Trophoblast cell (in vitro differentiated cells and primary cell): ENCODE measurements around the gene SPATA18.

Source experiments
- DNase-seq, 2 donors: peaks; one replicate each; pipeline ENCODE4 v3.0.0-alpha.2; 2016
- H2AFZ ChIP-seq: 2 replicates; pipeline ENCODE4 v1.6.1; 2013; ENCODE audit warnings: low read length, moderate library complexity, mild to moderate bottlenecking; ENCODE audit not compliant: insufficient read depth, poor library complexity
- H2AK5ac ChIP-seq: 2 replicates; pipeline ENCODE4 v1.6.1; 2013; ENCODE audit warnings: mild to moderate bottlenecking, low read length
- H2BK120ac ChIP-seq: 2 replicates; pipeline ENCODE4 v1.6.1; 2013; ENCODE audit warnings: low read length, mild to moderate bottlenecking, moderate library complexity; ENCODE audit not compliant: insufficient read depth, poor library complexity
- H2BK12ac ChIP-seq: 2 replicates; pipeline ENCODE4 v1.6.1; 2013; ENCODE audit warnings: mild to moderate bottlenecking, low read length, moderate library complexity
- H2BK5ac ChIP-seq: 2 replicates; pipeline ENCODE4 v1.6.1; 2013; ENCODE audit warnings: low read length, low read depth, moderate library complexity, mild to moderate bottlenecking; ENCODE audit not compliant: poor library complexity
- H3K14ac ChIP-seq: 2 replicates; pipeline ENCODE4 v1.6.1; 2013; ENCODE audit warnings: mild to moderate bottlenecking, low read length
- H3K18ac ChIP-seq: 2 replicates; pipeline ENCODE4 v1.6.1; 2013; ENCODE audit warnings: mild to moderate bottlenecking, low read length
- H3K23ac ChIP-seq: 2 replicates; pipeline ENCODE4 v1.6.1; 2013; ENCODE audit warnings: low read length
- H3K27ac ChIP-seq: 2 replicates; pipeline ENCODE4 v1.5.1; 2013; ENCODE audit warnings: low read depth, mild to moderate bottlenecking, inconsistent platforms, low read length, moderate library complexity
- H3K27me3 ChIP-seq: 2 replicates; pipeline ENCODE4 v1.6.1; 2013; ENCODE audit warnings: inconsistent platforms, mild to moderate bottlenecking, low read length, moderate library complexity; ENCODE audit not compliant: insufficient read depth
- H3K36me3 ChIP-seq, 2 experiments: 1 replicate in 1 of 2; 2 replicates in 1 of 2; pipeline ENCODE4 v1.6.1; 2013; ENCODE audit warnings: low read length in 2 of 2, mild to moderate bottlenecking in 2 of 2, moderate library complexity in 1 of 2; ENCODE audit not compliant: insufficient read depth in 2 of 2, control insufficient read depth in 1 of 2
- H3K4ac ChIP-seq: 2 replicates; pipeline ENCODE4 v1.6.1; 2013; ENCODE audit warnings: low read depth, mild to moderate bottlenecking, low read length, moderate library complexity
- H3K4me1 ChIP-seq, 2 experiments: 1 replicate in 1 of 2; 2 replicates in 1 of 2; pipeline ENCODE4 v1.6.1; 2013; ENCODE audit warnings: low read length in 2 of 2, mild to moderate bottlenecking in 2 of 2, moderate library complexity in 1 of 2; ENCODE audit not compliant: insufficient read depth in 2 of 2, control insufficient read depth in 1 of 2
- H3K4me2 ChIP-seq: 2 replicates; pipeline ENCODE4 v1.6.1; 2013; ENCODE audit warnings: inconsistent platforms, mild to moderate bottlenecking, low read length, moderate library complexity
- H3K4me3 ChIP-seq: 2 replicates; pipeline ENCODE4 v1.5.1; 2013; ENCODE audit warnings: mild to moderate bottlenecking, low read depth, low read length, inconsistent platforms
- H3K79me1 ChIP-seq: one replicate; pipeline ENCODE4 v1.6.1; 2013; ENCODE audit warnings: low read length
- H3K79me2 ChIP-seq: 2 replicates; pipeline ENCODE4 v1.6.1; 2013; ENCODE audit warnings: low read length, mild to moderate bottlenecking; ENCODE audit not compliant: control insufficient read depth, insufficient read depth, poor library complexity
- H3K9ac ChIP-seq: 2 replicates; pipeline ENCODE4 v1.6.1; 2013; ENCODE audit warnings: mild to moderate bottlenecking, low read length
- H3K9me3 ChIP-seq: 2 replicates; pipeline ENCODE4 v1.6.1; 2013; ENCODE audit warnings: low read depth, mild to moderate bottlenecking, control low read depth, inconsistent platforms, low read length; ENCODE audit not compliant: insufficient read depth
- H4K12ac ChIP-seq: 2 replicates; pipeline ENCODE4 v1.6.1; 2013; ENCODE audit warnings: low read depth, mild to moderate bottlenecking, low read length, moderate library complexity
- H4K8ac ChIP-seq: 2 replicates; pipeline ENCODE4 v1.6.1; 2013; ENCODE audit warnings: low read depth, mild to moderate bottlenecking, low read length, moderate library complexity
- H4K91ac ChIP-seq: one replicate; pipeline ENCODE4 v1.6.1; 2013; ENCODE audit warnings: low read depth, mild to moderate bottlenecking, low read length, moderate library complexity
- WGBS: extraction: QIAGEN DNeasy Blood & Tissue Kit; methylation state at CpG from one replicate; pipeline ENCODE4 v1.1.7; 2013; ENCODE audit warnings: missing lambda C conversion rate; ENCODE audit not compliant: insufficient read length, insufficient coverage; ENCODE audit errors: extremely low coverage; 5-methylcytosine and 5-hydroxymethylcytosine counted together

The SPATA18 gene

DNA sequence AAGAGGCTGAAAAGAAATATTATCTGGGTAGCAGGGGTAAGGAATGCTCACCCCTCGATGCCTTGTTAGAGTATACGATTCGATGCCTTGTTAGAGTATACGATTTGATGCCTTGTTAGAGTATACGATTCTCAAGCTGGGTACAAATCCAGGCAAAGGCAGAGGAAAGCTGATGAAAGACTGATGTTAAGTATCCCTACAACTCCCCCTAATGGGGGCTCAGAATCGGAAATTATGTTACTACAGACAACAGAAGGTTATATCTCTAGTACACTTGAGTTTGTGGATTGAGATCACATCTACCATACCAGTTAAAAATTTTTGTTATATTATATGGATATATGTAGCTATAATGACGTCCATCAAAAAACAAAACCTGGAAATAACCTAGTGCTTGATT, 35.7 kb upstream of the SPATA18 start:
- H3K27ac ChIP-seq, result no peak overlapping the region
- H4K12ac ChIP-seq, result no peak overlapping the region
- no peak overlapping the region for H2AK5ac ChIP-seq
- DNase-seq, result no peak
- H3K9me3 ChIP-seq, result no peaks in the 10 kb centered on the region
- no peak overlapping the region for H4K8ac ChIP-seq
- H3K4me2 ChIP-seq, result no peak overlapping the region
- H3K23ac ChIP-seq, result no peak overlapping the region
- no CpG with 5 or more reads among the region's 7 CpGs for WGBS
- H3K79me1 ChIP-seq, result no peaks in the 10 kb centered on the region
- no peak overlapping the region for H3K4me3 ChIP-seq
- no peaks in the 10 kb centered on the region for H3K79me2 ChIP-seq
- H2BK5ac ChIP-seq, result no peak overlapping the region
- no peaks in the 10 kb centered on the region for H3K27me3 ChIP-seq
- no peak overlapping the region for H2BK12ac ChIP-seq
- H3K4me1 ChIP-seq, result no peaks in the 10 kb centered on the region
- no peak overlapping the region for H2BK120ac ChIP-seq
- no peak overlapping the region for H3K18ac ChIP-seq
- H2AFZ ChIP-seq, result no peak overlapping the region
- H3K36me3 ChIP-seq, result no peaks in the 10 kb centered on the region
- no peak overlapping the region for H4K91ac ChIP-seq
- no peak overlapping the region for H3K9ac ChIP-seq
- H3K14ac ChIP-seq, result no peak overlapping the region
- no peak overlapping the region for H3K4ac ChIP-seq

DNA sequence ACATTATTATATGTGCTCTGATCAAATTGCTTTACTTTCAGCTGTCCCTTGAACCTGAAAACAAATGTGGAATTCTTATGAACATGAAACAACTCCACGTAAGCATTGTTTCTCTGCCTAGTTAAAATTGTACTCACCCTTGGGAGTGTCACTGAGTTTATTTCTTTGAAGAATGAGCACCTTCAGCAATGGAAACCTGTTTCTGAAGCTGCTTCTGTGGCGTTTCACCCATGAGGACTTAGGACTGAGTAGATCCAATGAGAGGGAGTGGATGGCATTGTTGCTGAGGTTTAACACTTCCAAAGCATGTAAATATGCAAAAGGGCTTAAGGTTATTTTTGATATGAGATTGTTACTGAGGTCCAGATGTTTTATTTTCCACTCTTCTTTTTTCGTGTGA, 34.1 kb upstream of the SPATA18 start:
- Histone ChIP-seq H3K9ac (no peak overlapping the region), H3K14ac (no peak overlapping the region), H3K79me1 (no peaks in the 10 kb centered on the region), H2AK5ac (no peak overlapping the region), H4K91ac (no peak overlapping the region), H3K79me2 (no peaks in the 10 kb centered on the region), H4K8ac (no peak overlapping the region), H3K4me3 (no peak overlapping the region), H3K27me3 (no peaks in the 10 kb centered on the region), H3K27ac (no peak overlapping the region), H2AFZ (no peak overlapping the region), H3K4me1 (no peaks in the 10 kb centered on the region), H3K4me2 (no peak overlapping the region), H3K4ac (no peak overlapping the region), H4K12ac (no peak overlapping the region), H3K23ac (no peak overlapping the region), H3K36me3 (no peaks in the 10 kb centered on the region), H3K18ac (no peak overlapping the region), H2BK120ac (no peak overlapping the region), H2BK5ac (no peak overlapping the region), H2BK12ac (no peak overlapping the region), H3K9me3 (no peaks in the 10 kb centered on the region)
- no CpG with 5 or more reads among the region's 3 CpGs for WGBS
- DNase-seq, result no peak

DNA sequence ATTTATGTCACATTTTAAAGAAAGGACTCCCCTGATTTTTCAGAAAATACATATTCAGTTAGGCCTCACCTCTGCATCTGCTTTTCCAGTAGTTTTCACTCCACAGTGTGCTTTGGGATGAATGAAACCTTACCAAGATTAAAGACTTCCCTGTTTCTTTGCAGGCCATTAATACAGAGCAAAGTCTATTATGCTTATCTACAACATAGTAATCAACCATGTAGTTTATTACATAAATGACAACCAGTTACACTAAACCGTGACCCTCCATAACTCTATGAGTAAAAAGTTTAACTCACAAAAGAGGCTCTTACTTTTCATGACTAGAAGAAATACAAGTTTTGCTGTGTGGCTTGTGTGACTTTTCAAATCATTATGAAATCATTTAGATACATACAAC, 33.3 kb upstream of the SPATA18 start:
- no peak for DNase-seq
- no CpG with 5 or more reads among the region's 1 CpG for WGBS
- no peak overlapping the region for H3K4me2 ChIP-seq
- no peak overlapping the region for H3K14ac ChIP-seq
- no peak overlapping the region for H4K12ac ChIP-seq
- no peak overlapping the region for H2BK12ac ChIP-seq
- H2AFZ ChIP-seq, result no peak overlapping the region
- no peak overlapping the region for H3K9ac ChIP-seq
- no peaks in the 10 kb centered on the region for H3K4me1 ChIP-seq
- no peaks in the 10 kb centered on the region for H3K36me3 ChIP-seq
- H3K4ac ChIP-seq, result no peak overlapping the region
- no peak overlapping the region for H3K4me3 ChIP-seq
- H4K91ac ChIP-seq, result no peak overlapping the region
- no peaks in the 10 kb centered on the region for H3K27me3 ChIP-seq
- no peak overlapping the region for H3K18ac ChIP-seq
- no peak overlapping the region for H2AK5ac ChIP-seq
- no peaks in the 10 kb centered on the region for H3K9me3 ChIP-seq
- H4K8ac ChIP-seq, result no peak overlapping the region
- no peaks in the 10 kb centered on the region for H3K79me1 ChIP-seq
- no peak overlapping the region for H2BK120ac ChIP-seq
- no peak overlapping the region for H3K23ac ChIP-seq
- no peaks in the 10 kb centered on the region for H3K79me2 ChIP-seq
- no peak overlapping the region for H2BK5ac ChIP-seq
- H3K27ac ChIP-seq, result no peak overlapping the region

DNA sequence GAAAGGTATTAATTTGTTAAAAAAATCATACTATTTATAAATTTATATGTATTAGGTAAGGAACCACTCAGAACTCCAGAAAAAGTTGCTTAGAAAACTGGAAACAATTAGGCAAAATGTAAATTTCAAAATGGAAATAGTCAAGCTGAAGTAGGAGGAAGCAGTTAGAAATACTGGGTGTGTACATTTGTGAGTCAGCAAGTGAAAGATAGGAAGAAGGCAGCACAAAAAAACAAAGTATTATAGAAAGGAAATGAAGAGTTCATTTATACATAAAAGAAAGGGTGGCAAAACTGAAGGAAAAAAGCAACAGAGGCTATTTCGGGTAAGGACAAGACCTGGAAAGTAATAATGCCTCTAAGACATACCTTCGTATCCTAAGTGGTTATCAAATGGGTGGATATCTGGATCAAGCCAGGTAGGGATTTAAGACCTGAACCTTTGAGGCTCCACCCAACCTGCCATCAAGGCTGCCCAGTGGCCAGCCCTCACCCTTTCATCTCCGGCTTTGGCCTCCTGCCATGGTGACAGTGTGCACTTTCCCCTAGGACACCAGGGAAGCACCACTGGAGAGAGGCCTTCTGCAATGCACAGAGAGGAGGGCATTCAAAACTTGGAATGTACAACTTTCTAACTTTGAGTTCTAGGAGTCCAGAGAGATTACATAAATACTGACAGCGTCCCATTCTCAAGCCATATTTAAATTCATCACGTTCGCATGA, 31.0 kb upstream of the SPATA18 start, which contains the start of gene LRRC66:
Gene LRRC66, minus strand, starts transcription at position 428 of the 722 bp plus-strand sequence. CDS start 2,750 bp downstream, outside the sequence.
- H4K8ac ChIP-seq, result no peak within 1 kb of the TSS
- H3K27ac ChIP-seq, result no peak within 1 kb of the TSS
- no peak within 1 kb of the TSS for H2BK120ac ChIP-seq
- H3K4me2 ChIP-seq, result no peak within 1 kb of the TSS
- no peaks in the 10 kb centered on the region for H3K9me3 ChIP-seq
- H2BK5ac ChIP-seq, result no peak within 1 kb of the TSS
- H3K18ac ChIP-seq, result no peak within 1 kb of the TSS
- peak within 1 kb of the TSS; percentile 15 for H3K4me3 ChIP-seq
- no peaks in the 10 kb centered on the region for H3K79me2 ChIP-seq
- H3K27me3 ChIP-seq, result no peaks in the 10 kb centered on the region
- no peaks in the 10 kb centered on the region for H3K4me1 ChIP-seq
- peaks cover 1 to 2% of the 10 kb centered on the region in 2 experiments for H3K36me3 ChIP-seq
- H2AFZ ChIP-seq, result no peak within 1 kb of the TSS
- no CpG with 5 or more reads among the region's 6 CpGs for WGBS
- no peak within 1 kb of the TSS for H4K91ac ChIP-seq
- DNase-seq, result no peak
- no peak within 1 kb of the TSS for H2BK12ac ChIP-seq
- H4K12ac ChIP-seq, result no peak within 1 kb of the TSS
- no peak within 1 kb of the TSS for H3K14ac ChIP-seq
- no peaks in the 10 kb centered on the region for H3K79me1 ChIP-seq
- peak within 1 kb of the TSS; percentile 23 for H3K9ac ChIP-seq
- H2AK5ac ChIP-seq, result no peak within 1 kb of the TSS
- H3K4ac ChIP-seq, result no peak within 1 kb of the TSS
- H3K23ac ChIP-seq, result no peak within 1 kb of the TSS
